ENCODE measurements around the gene BAHCC1. TPM values are rescaled to one million over a fixed set of nuclear protein-coding genes. Genes with fewer than 3 reads are reported as not detected.

BAHCC1 gene
- total and polyA plus RNA-seq, 2 of the 4 experiments (the other 2 are of a cell fraction), result 0.36 to 7.8 TPM

DNA sequence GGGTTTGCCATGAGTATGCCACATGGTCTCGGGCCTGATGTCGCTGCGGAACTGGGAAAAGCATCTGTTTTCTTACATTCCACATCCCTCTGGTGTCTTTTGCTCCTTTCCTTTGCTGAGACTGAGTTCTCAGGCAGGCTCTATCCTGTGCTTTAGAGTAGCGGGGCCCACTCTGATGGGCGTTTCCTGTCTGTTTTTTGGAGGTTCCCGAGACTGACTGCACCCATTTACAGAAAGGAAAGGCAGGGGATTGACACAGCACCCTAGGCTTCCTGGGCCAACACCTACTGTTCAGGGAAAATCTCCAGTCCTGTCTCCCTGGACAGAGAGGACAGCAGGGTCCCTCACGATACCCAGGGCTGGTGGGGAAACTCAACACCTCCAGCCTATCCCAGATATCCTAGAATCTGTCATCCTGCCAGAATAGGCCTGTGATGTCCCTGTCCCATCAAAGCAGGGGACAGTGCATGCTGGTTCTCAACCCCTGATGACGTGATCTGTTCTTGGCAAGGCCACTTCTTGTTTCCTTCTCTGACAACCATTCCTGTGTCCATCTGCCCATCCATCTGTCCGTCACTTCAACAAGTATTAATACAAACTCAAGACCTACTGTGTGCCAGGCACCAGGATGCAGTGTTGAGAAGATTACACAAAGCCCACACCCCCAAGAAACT is 75.2 kb downstream of the BAHCC1 start:
- Histone ChIP-seq H3K27me3 (ENCODE audit: control insufficient read depth, insufficient read depth, low read length) (no peaks in the 10 kb centered on the region), H3K4ac (ENCODE audit: low read depth, low read length) (no peak overlapping the region), H2AK5ac (ENCODE audit: low read depth, low read length) (no peak overlapping the region), H3K56ac (ENCODE audit: extremely low read depth, insufficient read depth, low read length) (no peak overlapping the region), H3K79me1 (ENCODE audit: low read depth in 1 of 2, low read length in 2 of 2) (no peaks in the 10 kb centered on the region), H4K20me1 (ENCODE audit: insufficient read depth, low read length) (no peaks in the 10 kb centered on the region; the same call in 1 of the 2 replicates), H2BK15ac (ENCODE audit: low read depth, low read length) (no peak overlapping the region), H3K27ac (ENCODE audit: insufficient read depth, low read length) (no peak overlapping the region), H3K36me3 (ENCODE audit: control insufficient read depth, insufficient read depth, low read length) (peaks cover 2% of the 10 kb centered on the region; the same call in 1 of the 2 replicates), H2AK9ac (replicated peaks; ENCODE audit: low read depth, low read length, poor library complexity) (no peak overlapping the region), H2BK120ac (ENCODE audit: low read depth, low read length) (no peak overlapping the region), H4K91ac (ENCODE audit: insufficient read depth, low read depth, low read length) (no peak overlapping the region), H3K4me2 (ENCODE audit: low read depth, low read length) (no peak overlapping the region), H3K9me3 (ENCODE audit: control insufficient read depth, insufficient read depth, low read length) (no peaks in the 10 kb centered on the region), H3K4me3 (ENCODE audit: insufficient read depth, low read depth, low read length) (no peak overlapping the region), H2AFZ (replicated peaks; ENCODE audit: low read length, poor library complexity) (no peak overlapping the region), H3K18ac (ENCODE audit: low read depth, low read length) (no peak overlapping the region), H2BK20ac (ENCODE audit: low read depth, low read length) (no peak overlapping the region), H3K9me1 (ENCODE audit: insufficient read depth, low read length) (peaks cover 3% of the 10 kb centered on the region; the same call in 1 of the 2 replicates), H2BK5ac (ENCODE audit: low read depth, low read length, poor library complexity, severe bottlenecking) (no peak overlapping the region), H3K23ac (ENCODE audit: low read depth, low read length) (no peak overlapping the region), H3K9ac (ENCODE audit: low read depth, low read length) (no peak overlapping the region), H4K8ac (ENCODE audit: low read depth in 2 of 2, low read length in 2 of 2) (no peak overlapping the region), H3K4me1 (ENCODE audit: control insufficient read depth, insufficient read depth, low read length) (no peaks in the 10 kb centered on the region), H3K14ac (replicated peaks; ENCODE audit: low read depth, low read length) (no peak overlapping the region), H4K5ac (ENCODE audit: low read depth, low read length) (no peak overlapping the region)
- CTCF ChIA-PET, result no interaction called here
- intact Hi-C loops (cut with micrococcal nuclease) (no loop called here), dilution Hi-C loops (cut with HindIII; ENCODE audit: low sequenced_read_pairs, unreplicated experiment) (no loop called here), in situ Hi-C loops (cut with MboI; ENCODE audit: low sequenced_read_pairs) (no loop called here)
- POLR2A ChIA-PET (ENCODE audit: unreplicated experiment), result interaction anchor here (0.6 kb wide), 1 partner anchor 35 kb away, joined by 5 read pairs; no protein-coding TSS in a partner anchor
- DNase-seq (no peak), ATAC-seq (ENCODE audit: low read depth) (no peak)
- 91% methylated on average over 7 of the region's 9 CpGs; no CpG with 5 or more reads in 1 of the 2 experiments for whole genome bisulfite sequencing, 2 experiments (ENCODE audit: extremely low coverage in 2 of 2, insufficient read length in 1 of 2)
- BruUV-seq (replicated peaks), result no TSS peak
- TF ChIP-seq, protein P1, sequence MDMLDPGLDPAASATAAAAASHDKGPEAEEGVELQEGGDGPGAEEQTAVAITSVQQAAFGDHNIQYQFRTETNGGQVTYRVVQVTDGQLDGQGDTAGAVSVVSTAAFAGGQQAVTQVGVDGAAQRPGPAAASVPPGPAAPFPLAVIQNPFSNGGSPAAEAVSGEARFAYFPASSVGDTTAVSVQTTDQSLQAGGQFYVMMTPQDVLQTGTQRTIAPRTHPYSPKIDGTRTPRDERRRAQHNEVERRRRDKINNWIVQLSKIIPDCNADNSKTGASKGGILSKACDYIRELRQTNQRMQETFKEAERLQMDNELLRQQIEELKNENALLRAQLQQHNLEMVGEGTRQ (IDR thresholded peaks at IDR 0.05; ENCODE audit: low read depth, low read length), result no peak
- TF ChIP-seq ELK1 (IDR thresholded peaks at IDR 0.05; ENCODE audit: borderline replicate concordance, low read depth, low read length), result no peak
- TF ChIP-seq MAZ (IDR thresholded peaks at IDR 0.05; ENCODE audit: borderline replicate concordance, low read depth, low read length), result no peak
- TF ChIP-seq MAFK (IDR thresholded peaks at IDR 0.05; ENCODE audit: low read depth, low read length), result no peak
- no peak for TF ChIP-seq SMC3 (IDR thresholded peaks at IDR 0.05; ENCODE audit: low read depth, low read length)
- TF ChIP-seq MXI1 (IDR thresholded peaks at IDR 0.05; ENCODE audit: borderline replicate concordance, low read depth, low read length), result no peak
- no peak for TF ChIP-seq CEBPB (IDR thresholded peaks at IDR 0.05; ENCODE audit: low read depth, low read length)
- no peak for TF ChIP-seq CTCF (conservative IDR thresholded peaks at IDR 0.05; ENCODE audit: low read depth, low read length)
- TF ChIP-seq RCOR1 (IDR thresholded peaks at IDR 0.05; ENCODE audit: insufficient replicate concordance, low read length), result no peak
- no peak for TF ChIP-seq RAD21 (IDR thresholded peaks at IDR 0.05; ENCODE audit: low read length)
- no peak for TF ChIP-seq CHD1 (IDR thresholded peaks at IDR 0.05; ENCODE audit: low read depth, low read length)
- TF ChIP-seq POLR2A (IDR thresholded peaks at IDR 0.05; ENCODE audit: low read depth, low read length), result no peak
- no peak for TF ChIP-seq RFX5 (IDR thresholded peaks at IDR 0.05; ENCODE audit: low read depth, low read length)
- TF ChIP-seq NFE2L2 (IDR thresholded peaks at IDR 0.05; ENCODE audit: low read depth, low read length), result no peak
- no peak for TF ChIP-seq BHLHE40 (IDR thresholded peaks at IDR 0.05; ENCODE audit: low read depth, low read length)
